GM12878 (cell line): Measurements from ENCODE around the gene SIK3. TPM values are rescaled to one million over a fixed set of nuclear protein-coding genes. Genes with fewer than 3 reads are reported as not detected.

ENCODE experiments used
- ATAC-seq: fragments of 200-7000 bp; cut with Tn5 transposase; 3 replicates; pipeline ENCODE4 v1.9.1; 2020; ENCODE audit warnings: mild to moderate bottlenecking, moderate library complexity
- BruUV-seq: library from RNA; stranded (reverse); fragments of 400-500 nt; replicated peaks from 2 replicates; lab custom pipeline; 2021; lab: Mats Ljungman, UMichigan
- CTCF ChIA-PET: fragments of 300-600 bp; sonication (Branson Sonifier 250); formaldehyde crosslinking; extraction: SDS; loops from one replicate; lab custom pipeline; 2021; ENCODE audit warnings: inconsistent platforms; lab: Yijun Ruan, JAX
- POLR2A ChIA-PET: fragments of 350-600 bp; formaldehyde crosslinking; extraction: SDS; loops from one replicate; lab custom pipeline; 2021; ENCODE audit warnings: inconsistent platforms; lab: Charles Lee
- RAD21 ChIA-PET: fragments of 300-600 bp; sonication (Branson Sonifier 250); formaldehyde crosslinking; loops from one replicate; lab custom pipeline; 2023; ENCODE audit warnings: antibody characterized with exemption; ENCODE audit not compliant: unreplicated experiment; lab: Charles Lee
- SMC1A ChIA-PET: fragments of 300-600 bp; sonication (Branson Sonifier 250); formaldehyde crosslinking; loops from one replicate; lab custom pipeline; 2023; ENCODE audit not compliant: unreplicated experiment, uncharacterized antibody; lab: Charles Lee
- DNase-seq: peaks from one replicate; pipeline ENCODE4 v3.0.0-alpha.2; 2011; ENCODE audit warnings: low read depth, low spot score
- FAIRE-seq: peaks from 3 replicates; lab custom pipeline; 2011; peaks lifted over from hg19 to GRCh38; lab: Jason Lieb, UNC
- H2AFZ ChIP-seq: 2 replicates; pipeline ENCODE4 v1.6.0; 2011; ENCODE audit warnings: low read depth, low read length, control low read depth; ENCODE audit not compliant: control insufficient read depth
- H3K27ac ChIP-seq: 2 replicates; pipeline ENCODE4 v1.5.1; 2011; ENCODE audit warnings: control low read depth; ENCODE audit not compliant: control insufficient read depth, insufficient read depth
- H3K27me3 ChIP-seq, 2 experiments: replicated peaks in 1 of 2; 2 replicates each; pipeline versions ENCODE4 v1.6.0 to v1.6.1; 2011; ENCODE audit warnings: low read length in 1 of 2; ENCODE audit not compliant: control insufficient read depth in 2 of 2, insufficient read depth in 2 of 2
- H3K36me3 ChIP-seq, 2 experiments: 2 replicates each; pipeline ENCODE4 v1.5.1; 2011; ENCODE audit warnings: low read length in 1 of 2; ENCODE audit not compliant: control insufficient read depth in 2 of 2, insufficient read depth in 2 of 2
- H3K4me1 ChIP-seq: 2 replicates; pipeline ENCODE4 v1.6.1; 2011; ENCODE audit warnings: mild to moderate bottlenecking, low read length, moderate library complexity, mixed read lengths; ENCODE audit not compliant: control insufficient read depth, insufficient read depth
- H3K4me2 ChIP-seq: 2 replicates; pipeline ENCODE4 v1.6.0; 2011; ENCODE audit warnings: control low read depth; ENCODE audit not compliant: control insufficient read depth, insufficient read depth
- H3K4me3 ChIP-seq: fragments of 200-600 bp; sonication (generic); 2 replicates; pipeline ENCODE4 v1.5.1; 2016
- H3K79me2 ChIP-seq: 2 replicates; pipeline ENCODE4 v1.6.0; 2011; ENCODE audit warnings: low read length; ENCODE audit not compliant: control insufficient read depth, insufficient read depth
- H3K9ac ChIP-seq: 2 replicates; pipeline ENCODE4 v1.8.0; 2011; ENCODE audit warnings: low read length, control low read depth, mixed read lengths; ENCODE audit not compliant: control insufficient read depth, insufficient read depth
- H3K9me3 ChIP-seq: replicated peaks from 3 replicates; pipeline ENCODE4 v1.5.1; 2011; ENCODE audit warnings: mild to moderate bottlenecking, low read length; ENCODE audit not compliant: control insufficient read depth, insufficient read depth
- H4K20me1 ChIP-seq: 2 replicates; pipeline ENCODE4 v1.6.0; 2011; ENCODE audit not compliant: control insufficient read depth, insufficient read depth
- ASH2L ChIP-seq: fragments of 300-600, 200-600 bp; sonication (generic); IDR thresholded peaks from 2 replicates; pipeline ENCODE4 v1.6.1; 2017; ENCODE audit warnings: low read depth, mild to moderate bottlenecking, borderline replicate concordance
- BCL11A ChIP-seq: IDR thresholded peaks from 2 replicates; pipeline ENCODE4 v1.6.1; 2011; ENCODE audit warnings: low read depth, low read length
- EED ChIP-seq: sonication (generic); IDR thresholded peaks from 2 replicates; pipeline ENCODE4 v1.6.1; 2016; ENCODE audit warnings: antibody characterized with exemption, low read depth
- HCFC1 ChIP-seq: fragments of 150-350 bp; IDR thresholded peaks from 2 replicates; pipeline ENCODE4 v1.6.1; 2014; ENCODE audit warnings: low read length
- IRF4 ChIP-seq: IDR thresholded peaks from 2 replicates; pipeline ENCODE4 v1.6.1; 2011; ENCODE audit warnings: low read depth, low read length
- KDM1A ChIP-seq: fragments of 200-600 bp; sonication (generic); IDR thresholded peaks from 2 replicates; pipeline ENCODE4 v1.6.1; 2016; ENCODE audit warnings: borderline replicate concordance
- KLF5 ChIP-seq: fragments of 450-650 bp; IDR thresholded peaks from 2 replicates; pipeline ENCODE4 v1.6.1; 2014; ENCODE audit warnings: mild to moderate bottlenecking; ENCODE audit not compliant: partially characterized antibody
- NR2C2 ChIP-seq: IDR thresholded peaks from 2 replicates; pipeline ENCODE4 v1.6.1; 2011; ENCODE audit warnings: borderline replicate concordance, low read depth; ENCODE audit not compliant: control insufficient read depth, insufficient read length
- NRF1 ChIP-seq: conservative IDR thresholded peaks from 2 replicates; pipeline ENCODE4 v1.6.1; 2011; ENCODE audit warnings: mild to moderate bottlenecking, low read depth, low read length, improper control_type of control experiment
- PAX5 ChIP-seq: IDR thresholded peaks from 2 replicates; pipeline ENCODE4 v1.6.1; 2011; ENCODE audit warnings: low read depth, low read length, borderline replicate concordance
- POLR2AphosphoS5 ChIP-seq: IDR thresholded peaks from 2 replicates; pipeline ENCODE4 v1.6.1; 2011; ENCODE audit warnings: mild to moderate bottlenecking, low read length, inconsistent platforms
- TAF1 ChIP-seq: IDR thresholded peaks from 2 replicates; pipeline ENCODE4 v1.6.1; 2011; ENCODE audit warnings: mild to moderate bottlenecking, low read depth, low read length, borderline replicate concordance
- TBL1XR1 ChIP-seq: IDR thresholded peaks from 2 replicates; pipeline ENCODE4 v1.6.1; 2012; ENCODE audit warnings: low read depth, low read length, improper control_type of control experiment
- ZNF217 ChIP-seq: fragments of 450-650 bp; IDR thresholded peaks from 2 replicates; pipeline ENCODE4 v1.6.1; 2017; ENCODE audit warnings: antibody characterized with exemption, mild to moderate bottlenecking
- ZNF24 ChIP-seq: fragments of 450-650 bp; IDR thresholded peaks from 2 replicates; pipeline ENCODE4 v1.6.1; 2017; ENCODE audit warnings: antibody characterized with exemption, mild to moderate bottlenecking
- WGBS: methylation state at CpG from one replicate; pipeline ENCODE4 v1.1.6; 2016; ENCODE audit warnings: low lambda C conversion rate; ENCODE audit not compliant: insufficient replicate concordance, insufficient coverage; ENCODE audit errors: missing lambda C conversion rate; 5-methylcytosine and 5-hydroxymethylcytosine counted together
- in situ Hi-C: fragments of 300-500 bp; cut with MboI; formaldehyde crosslinking; loops from 9 replicates; pipeline ENCODE4 v1.14.3; 2018; ENCODE audit warnings: mixed read lengths
- intact Hi-C: fragments of 100-400 bp; cut with micrococcal nuclease; formaldehyde crosslinking; loops from one replicate; pipeline ENCODE4 v1.14.2; 2022; ENCODE audit not compliant: unreplicated experiment
- polyA plus RNA-seq, 11 experiments: library from polyadenylated mRNA; depleted of rRNA in 4 of 11; unstranded in 6 of 11; stranded (reverse) in 5 of 11; fragments of >200 nt; fragmentation: Nextera tagmentation in 4 of 11; fragmentation: Illumina TruSeq in 1 of 11; extraction: Ambion mirVana in 4 of 11; extraction: Trizol in 1 of 11; gene quantifications; 1 replicate in 1 of 11; 2 replicates in 10 of 11; pipeline versions ENCODE4 v1.2.1 to v1.2.3, GENCODE V29; 2011 to 2016; ENCODE audit warnings: inconsistent platforms in 2 of 11, missing spikeins in 2 of 11, low read depth in 1 of 11
- total RNA-seq, 4 experiments: library from RNA; depleted of rRNA in 3 of 4; stranded (reverse); fragments of >200 nt in 3 of 4; fragmentation: Illumina TruSeq in 1 of 4; extraction: Trizol in 1 of 4; gene quantifications; 2 replicates each; pipeline versions ENCODE4 v1.2.1 to v1.2.3, GENCODE V29; 2013 to 2021
- TF ChIP-seq, protein P1 (sequence below): fragments of 450-650 bp; IDR thresholded peaks from 2 replicates; pipeline ENCODE4 v1.6.1; 2014; ENCODE audit warnings: mild to moderate bottlenecking
- TF ChIP-seq, protein P2 (sequence below): IDR thresholded peaks from 2 replicates; pipeline ENCODE4 v1.6.1; 2012; ENCODE audit warnings: low read length, inconsistent platforms
- TF ChIP-seq, protein P3 (sequence below): fragments of 450-650 bp; formaldehyde crosslinking; IDR thresholded peaks from 2 replicates; pipeline ENCODE4 v1.4.0; 2020; ENCODE audit warnings: mild to moderate bottlenecking, moderate library complexity

The SIK3 gene
- total and polyA plus RNA-seq, 10 of the 15 experiments (the other 5 are each of a cell fraction or from before 2014, with no cell fraction given) = 2.5 to 31.9 (median 11.1) TPM

DNA sequence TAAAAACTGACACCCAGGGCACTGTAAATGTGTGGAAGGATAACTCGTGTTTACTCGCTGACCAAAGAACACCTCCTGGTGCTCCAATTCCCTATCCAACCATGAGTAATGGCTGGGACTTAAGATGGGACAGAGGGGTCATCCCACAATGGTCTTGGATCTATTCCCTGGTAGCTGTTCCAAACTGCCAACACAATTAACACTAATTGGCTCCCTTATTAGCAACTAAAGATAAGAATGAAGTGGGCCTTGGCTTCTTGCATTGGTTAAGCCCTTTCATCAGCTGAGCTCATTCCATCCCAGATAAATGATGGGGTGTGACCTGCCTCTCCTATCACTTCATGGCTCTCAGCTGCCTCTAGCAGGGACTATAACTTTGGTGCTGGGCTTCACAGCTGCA lies 1.5 kb upstream of the SIK3 start:
- H3K9ac ChIP-seq = no peak overlapping the region
- ATAC-seq (no peak), FAIRE-seq (no peak), DNase-seq (no peak)
- no peaks in the 10 kb centered on the region for H3K9me3 ChIP-seq
- no peak overlapping the region for H3K27ac ChIP-seq
- POLR2A ChIA-PET = interaction anchor here (0.5 to 1.4 kb wide), 3 partner anchors 9 to 64 kb away, joined by 3 read pairs; no protein-coding TSS in a partner anchor
- 100% methylated on average over 2 of the region's 2 CpGs for WGBS
- peaks cover 40% of the 10 kb centered on the region for H3K79me2 ChIP-seq
- H4K20me1 ChIP-seq = peaks cover 5% of the 10 kb centered on the region; the same call in 1 of the 2 replicates
- in situ Hi-C loops (loop anchor here (5.0 kb wide), 2 partner anchors 222 to 312 kb away; partner anchors contain the start of gene ZPR1), intact Hi-C loops (loop anchor here (5.0 kb wide), 1 partner anchor 172 kb away; no protein-coding TSS in a partner anchor)
- TF ChIP-seq KDM1A = no peak
- TF ChIP-seq, protein P1, sequence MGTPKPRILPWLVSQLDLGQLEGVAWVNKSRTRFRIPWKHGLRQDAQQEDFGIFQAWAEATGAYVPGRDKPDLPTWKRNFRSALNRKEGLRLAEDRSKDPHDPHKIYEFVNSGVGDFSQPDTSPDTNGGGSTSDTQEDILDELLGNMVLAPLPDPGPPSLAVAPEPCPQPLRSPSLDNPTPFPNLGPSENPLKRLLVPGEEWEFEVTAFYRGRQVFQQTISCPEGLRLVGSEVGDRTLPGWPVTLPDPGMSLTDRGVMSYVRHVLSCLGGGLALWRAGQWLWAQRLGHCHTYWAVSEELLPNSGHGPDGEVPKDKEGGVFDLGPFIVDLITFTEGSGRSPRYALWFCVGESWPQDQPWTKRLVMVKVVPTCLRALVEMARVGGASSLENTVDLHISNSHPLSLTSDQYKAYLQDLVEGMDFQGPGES = no peak
- no peak for TF ChIP-seq ASH2L
- TF ChIP-seq, protein P2, sequence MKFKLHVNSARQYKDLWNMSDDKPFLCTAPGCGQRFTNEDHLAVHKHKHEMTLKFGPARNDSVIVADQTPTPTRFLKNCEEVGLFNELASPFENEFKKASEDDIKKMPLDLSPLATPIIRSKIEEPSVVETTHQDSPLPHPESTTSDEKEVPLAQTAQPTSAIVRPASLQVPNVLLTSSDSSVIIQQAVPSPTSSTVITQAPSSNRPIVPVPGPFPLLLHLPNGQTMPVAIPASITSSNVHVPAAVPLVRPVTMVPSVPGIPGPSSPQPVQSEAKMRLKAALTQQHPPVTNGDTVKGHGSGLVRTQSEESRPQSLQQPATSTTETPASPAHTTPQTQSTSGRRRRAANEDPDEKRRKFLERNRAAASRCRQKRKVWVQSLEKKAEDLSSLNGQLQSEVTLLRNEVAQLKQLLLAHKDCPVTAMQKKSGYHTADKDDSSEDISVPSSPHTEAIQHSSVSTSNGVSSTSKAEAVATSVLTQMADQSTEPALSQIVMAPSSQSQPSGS = no peak
- TF ChIP-seq HCFC1 = no peak
- no peak for TF ChIP-seq KLF5
- no peak for TF ChIP-seq NRF1
- no peak for TF ChIP-seq ZNF24
- TF ChIP-seq, protein P3, sequence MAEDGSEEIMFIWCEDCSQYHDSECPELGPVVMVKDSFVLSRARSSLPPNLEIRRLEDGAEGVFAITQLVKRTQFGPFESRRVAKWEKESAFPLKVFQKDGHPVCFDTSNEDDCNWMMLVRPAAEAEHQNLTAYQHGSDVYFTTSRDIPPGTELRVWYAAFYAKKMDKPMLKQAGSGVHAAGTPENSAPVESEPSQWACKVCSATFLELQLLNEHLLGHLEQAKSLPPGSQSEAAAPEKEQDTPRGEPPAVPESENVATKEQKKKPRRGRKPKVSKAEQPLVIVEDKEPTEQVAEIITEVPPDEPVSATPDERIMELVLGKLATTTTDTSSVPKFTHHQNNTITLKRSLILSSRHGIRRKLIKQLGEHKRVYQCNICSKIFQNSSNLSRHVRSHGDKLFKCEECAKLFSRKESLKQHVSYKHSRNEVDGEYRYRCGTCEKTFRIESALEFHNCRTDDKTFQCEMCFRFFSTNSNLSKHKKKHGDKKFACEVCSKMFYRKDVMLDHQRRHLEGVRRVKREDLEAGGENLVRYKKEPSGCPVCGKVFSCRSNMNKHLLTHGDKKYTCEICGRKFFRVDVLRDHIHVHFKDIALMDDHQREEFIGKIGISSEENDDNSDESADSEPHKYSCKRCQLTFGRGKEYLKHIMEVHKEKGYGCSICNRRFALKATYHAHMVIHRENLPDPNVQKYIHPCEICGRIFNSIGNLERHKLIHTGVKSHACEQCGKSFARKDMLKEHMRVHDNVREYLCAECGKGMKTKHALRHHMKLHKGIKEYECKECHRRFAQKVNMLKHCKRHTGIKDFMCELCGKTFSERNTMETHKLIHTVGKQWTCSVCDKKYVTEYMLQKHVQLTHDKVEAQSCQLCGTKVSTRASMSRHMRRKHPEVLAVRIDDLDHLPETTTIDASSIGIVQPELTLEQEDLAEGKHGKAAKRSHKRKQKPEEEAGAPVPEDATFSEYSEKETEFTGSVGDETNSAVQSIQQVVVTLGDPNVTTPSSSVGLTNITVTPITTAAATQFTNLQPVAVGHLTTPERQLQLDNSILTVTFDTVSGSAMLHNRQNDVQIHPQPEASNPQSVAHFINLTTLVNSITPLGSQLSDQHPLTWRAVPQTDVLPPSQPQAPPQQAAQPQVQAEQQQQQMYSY (CRISPR knock-in tag) = no peak
- no peak for TF ChIP-seq EED
- TF ChIP-seq ZNF217 = no peak
- no peak for TF ChIP-seq IRF4
- no peak for TF ChIP-seq BCL11A
- no peak for TF ChIP-seq NR2C2
- TF ChIP-seq PAX5 = no peak
- no peak for TF ChIP-seq POLR2AphosphoS5
- TF ChIP-seq TAF1 = no peak
- no peak for TF ChIP-seq TBL1XR1
- peaks cover 19% of the 10 kb centered on the region for H3K4me1 ChIP-seq
- H3K27me3 ChIP-seq = no peaks in the 10 kb centered on the region
- RAD21 ChIA-PET = interaction anchor here (0.7 to 2.2 kb wide), 13 partner anchors 80 to 312 kb away, joined by 3 to 12 read pairs (median 4); partner anchors contain the start of gene ZPR1
- no peak overlapping the region for H3K4me2 ChIP-seq
- no peaks in the 10 kb centered on the region for H3K36me3 ChIP-seq
- CTCF ChIA-PET = interaction anchor here (0.8 to 2.0 kb wide), 10 partner anchors 26 to 357 kb away, joined by 3 to 8 read pairs (median 4); partner anchors contain the start of gene APOA5
- no peak overlapping the region for H3K4me3 ChIP-seq
- no peak overlapping the region for H2AFZ ChIP-seq
- SMC1A ChIA-PET = interaction anchor here (0.7 to 14.6 kb wide), 13 partner anchors 25 to 308 kb away, joined by 3 to 166 read pairs (median 4); partner anchors contain the start of gene APOA5
- BruUV-seq = no TSS peak
